HG02642 (cell line): ENCODE results near the gene RNASEL.
"Not testable (repeated sequence)": the region's sequence is repeated elsewhere in the genome, so short reads cannot be mapped to it uniquely, and the experiment has no call there.

Source experiments
- ATAC-seq: cut with Tn5 transposase; IDR thresholded peaks from one replicate; pipeline ENCODE4 v1.9.1; 2021; ENCODE audit warnings: mild to moderate bottlenecking; ENCODE audit not compliant: unreplicated experiment, poor library complexity

The RNASEL gene

GRCh38 chr1:182568647-182569284 lies 20.3 kb downstream of the RNASEL start:
- ATAC-seq = no peak

GRCh38 chr1:182567629-182568028 lies 21.4 kb downstream of the RNASEL start:
- no peak for ATAC-seq

- ATAC-seq = no peak
Observed at GRCh38 chr1:182565537-182565936, 23.5 kb downstream of the RNASEL start.

- no peak for ATAC-seq
Observed at GRCh38 chr1:182564406-182565004, 24.6 kb downstream of the RNASEL start.

- no peak for ATAC-seq
Observed at GRCh38 chr1:182563095-182563494, 26.0 kb downstream of the RNASEL start.

- ATAC-seq = no peak
Observed at GRCh38 chr1:182561456-182561855, 27.6 kb downstream of the RNASEL start.

GRCh38 chr1:182560392-182560984 lies 28.6 kb downstream of the RNASEL start:
- ATAC-seq = no peak

GRCh38 chr1:182556279-182556678 lies 32.8 kb downstream of the RNASEL start:
- ATAC-seq = no peak

- ATAC-seq = no peak
Observed at GRCh38 chr1:182555493-182555892, 33.6 kb downstream of the RNASEL start.

GRCh38 chr1:182552527-182552926 lies 36.5 kb downstream of the RNASEL start:
- no peak for ATAC-seq

GRCh38 chr1:182549811-182550210 lies 39.2 kb downstream of the RNASEL start:
- no peak for ATAC-seq

- ATAC-seq = no peak
Observed at GRCh38 chr1:182549346-182549745, 39.7 kb downstream of the RNASEL start.

GRCh38 chr1:182533896-182534295 lies 55.2 kb downstream of the RNASEL start:
- no peak for ATAC-seq

- not testable (repeated sequence) for ATAC-seq
Observed at GRCh38 chr1:182528206-182528605, 60.9 kb downstream of the RNASEL start.

GRCh38 chr1:182527680-182528079 lies 61.4 kb downstream of the RNASEL start:
- no peak for ATAC-seq

- ATAC-seq = no peak
Observed at GRCh38 chr1:182525342-182525741, 63.7 kb downstream of the RNASEL start.
